K562 treated with DMSO at 1 percent for 4 hours (cell line): ENCODE results near the gene TRAPPC8. TPM values are rescaled to one million over a fixed set of nuclear protein-coding genes. Genes with fewer than 3 reads are reported as not detected.

Experiments used
- total RNA-seq: library from RNA; unstranded; fragments of 300-600 nt; gene quantifications from 2 replicates; pipeline ENCODE4 v1.2.3, GENCODE V29; 2022; ENCODE audit not compliant: insufficient read depth

Gene TRAPPC8
- 17.2 and 30.7 TPM in 2 replicates for total RNA-seq

GRCh38 chr18:31942999-31943877 lies at the start of gene TRAPPC8:
Gene TRAPPC8, minus strand, starts transcription at chr18:31943128. Its CDS starts 364 bp downstream, at chr18:31942764.

Other genes starting within 250 kb of the TRAPPC8 start
- not detected in 2 replicates for gene SLC25A52, start 182.2 kb downstream of the TRAPPC8 start, total RNA-seq
- not detected in 2 replicates for gene RNF125, start 75.7 kb upstream of the TRAPPC8 start, total RNA-seq
- 36.9 and 66.1 TPM in 2 replicates for gene RNF138, start 148.7 kb upstream of the TRAPPC8 start, total RNA-seq
- gene MEP1B, start 246.9 kb upstream of the TRAPPC8 start, total RNA-seq: not detected in 2 replicates